ENCODE results near the gene ARHGAP22.

ARHGAP22 gene

DNA sequence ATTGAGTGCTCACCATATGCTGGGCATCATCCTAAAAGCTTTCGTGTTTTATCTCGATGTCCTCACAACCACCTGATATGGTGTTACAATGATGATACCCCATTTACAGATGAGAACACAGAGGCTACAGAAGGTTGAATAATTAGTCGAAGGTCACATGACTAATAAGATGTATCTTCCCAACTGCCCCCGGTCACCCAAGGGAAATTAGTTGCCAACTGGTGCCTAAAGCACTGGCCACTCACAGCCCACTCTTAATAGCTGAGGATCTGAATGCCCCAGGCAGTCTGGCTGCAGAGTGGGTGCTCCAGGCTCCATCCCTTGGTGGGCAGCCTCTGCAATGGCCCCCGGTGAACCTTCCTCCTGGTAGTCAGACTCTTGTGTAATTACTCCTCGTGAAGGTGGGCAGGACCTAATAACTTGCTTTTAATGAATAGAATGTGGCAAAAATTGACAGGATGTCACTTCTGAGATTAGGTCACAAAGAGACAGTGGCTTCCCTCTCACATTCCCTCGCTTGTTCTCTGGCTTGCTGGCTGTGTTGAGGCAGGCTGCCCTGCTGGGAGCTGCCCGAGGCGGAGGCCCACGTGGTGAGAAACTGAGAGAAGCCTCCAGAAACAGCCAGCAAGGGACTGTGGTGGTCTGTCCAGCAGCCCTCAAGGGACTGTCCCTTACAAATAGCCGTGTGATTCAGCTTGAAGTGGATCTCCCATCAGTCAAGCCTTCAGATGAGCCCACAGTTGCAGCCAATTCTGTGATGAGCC is 109.4 kb downstream of the ARHGAP22 start:
- no peak for DNase-seq

DNA sequence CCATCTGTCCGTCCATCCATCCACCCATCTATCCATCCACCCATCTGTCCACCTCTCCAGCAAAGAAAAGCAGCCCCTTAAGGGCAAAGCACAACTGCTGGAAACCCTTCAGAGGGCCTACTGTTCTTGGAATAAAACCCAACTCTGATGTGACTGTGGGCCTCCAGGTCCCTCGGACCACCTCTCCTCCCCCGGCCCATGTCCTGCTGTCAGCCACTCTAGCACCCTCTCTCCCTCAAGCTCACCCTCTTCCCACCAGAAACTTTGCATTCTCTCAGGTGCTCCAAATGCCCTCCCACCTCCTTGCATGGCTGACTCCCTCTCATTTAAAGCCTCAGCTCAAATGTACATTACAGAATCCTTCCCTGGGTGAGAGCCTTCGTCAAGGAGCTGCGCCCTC is 110.3 kb downstream of the ARHGAP22 start:
- no peak for DNase-seq

DNA sequence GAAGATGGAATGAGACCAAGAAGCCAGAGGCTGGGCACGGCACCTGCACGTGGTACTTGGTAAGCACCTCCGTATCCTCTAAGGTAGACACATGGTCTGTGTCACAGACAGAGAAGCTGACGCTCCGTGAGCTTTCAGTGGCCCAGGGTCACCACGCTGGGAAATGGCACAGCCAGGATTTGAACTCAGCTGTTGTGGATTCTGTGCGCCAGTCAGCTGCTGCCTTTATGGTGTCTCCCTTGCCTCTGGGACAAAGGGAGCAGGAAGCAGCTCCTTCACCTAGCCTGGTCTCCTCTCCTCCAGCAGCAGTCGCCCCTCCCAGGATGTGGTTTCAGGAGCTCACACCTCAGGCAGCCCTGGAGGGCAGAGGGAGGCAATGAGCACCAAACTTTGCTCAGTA is 110.8 kb downstream of the ARHGAP22 start:
- no peak for DNase-seq

DNA sequence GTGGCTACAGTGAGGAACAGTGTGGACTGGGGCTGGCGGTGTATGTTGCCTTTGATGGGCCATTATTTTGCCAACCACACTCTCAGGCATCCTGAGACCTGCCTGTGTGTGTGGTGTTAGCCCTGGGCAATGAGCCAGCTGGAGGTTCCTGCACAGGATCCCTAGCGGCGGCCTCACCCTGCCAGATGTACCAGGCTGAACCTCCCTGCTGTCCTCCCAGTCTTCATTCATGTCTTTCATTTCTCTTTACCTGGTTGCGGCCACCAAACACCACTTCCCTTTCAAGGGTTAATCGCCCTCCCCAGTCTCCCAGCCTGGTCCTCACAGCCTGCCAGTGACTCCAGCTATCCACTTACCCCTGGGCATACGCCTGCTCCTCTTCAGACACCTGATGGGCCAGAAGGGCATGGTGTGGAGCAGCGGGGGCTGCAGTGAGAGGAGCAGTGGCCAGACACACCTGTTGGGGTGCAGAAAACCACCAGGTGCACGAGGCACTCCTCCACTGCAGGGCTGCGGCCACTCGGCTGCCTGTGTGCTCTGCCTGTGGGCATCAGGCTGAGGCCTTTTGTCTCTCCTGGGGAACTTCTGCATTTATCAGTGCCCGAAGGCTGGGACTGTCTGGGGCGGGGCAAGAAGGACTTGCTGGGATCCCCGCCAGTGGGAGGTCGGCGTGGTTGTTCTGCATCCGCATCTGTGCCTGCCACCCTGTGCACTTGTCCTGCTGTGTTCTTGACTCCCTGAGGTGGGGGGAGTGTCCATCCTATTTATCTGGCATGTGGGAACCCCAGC is 111.6 kb downstream of the ARHGAP22 start:
- DNase-seq = no peak

DNA sequence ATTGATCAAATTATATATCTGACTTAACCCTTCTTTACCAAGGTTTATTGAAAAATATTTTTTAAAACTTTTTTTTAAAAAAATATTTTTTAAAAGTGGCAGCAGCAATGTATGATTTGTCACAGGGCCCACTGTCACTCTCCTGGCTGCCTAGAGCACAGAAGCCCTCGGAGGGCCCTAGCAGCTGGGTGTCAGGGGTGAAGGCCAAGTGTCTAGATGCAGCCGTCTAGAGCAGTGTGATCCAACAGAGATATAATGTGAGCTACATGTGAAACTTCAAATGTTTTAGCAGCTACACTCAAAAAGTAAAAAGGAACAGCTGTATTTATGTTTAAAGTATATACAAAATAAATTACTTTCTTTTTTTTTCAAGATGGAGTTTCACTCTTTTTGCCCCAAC is 112.7 kb downstream of the ARHGAP22 start:
- no peak for DNase-seq

DNA sequence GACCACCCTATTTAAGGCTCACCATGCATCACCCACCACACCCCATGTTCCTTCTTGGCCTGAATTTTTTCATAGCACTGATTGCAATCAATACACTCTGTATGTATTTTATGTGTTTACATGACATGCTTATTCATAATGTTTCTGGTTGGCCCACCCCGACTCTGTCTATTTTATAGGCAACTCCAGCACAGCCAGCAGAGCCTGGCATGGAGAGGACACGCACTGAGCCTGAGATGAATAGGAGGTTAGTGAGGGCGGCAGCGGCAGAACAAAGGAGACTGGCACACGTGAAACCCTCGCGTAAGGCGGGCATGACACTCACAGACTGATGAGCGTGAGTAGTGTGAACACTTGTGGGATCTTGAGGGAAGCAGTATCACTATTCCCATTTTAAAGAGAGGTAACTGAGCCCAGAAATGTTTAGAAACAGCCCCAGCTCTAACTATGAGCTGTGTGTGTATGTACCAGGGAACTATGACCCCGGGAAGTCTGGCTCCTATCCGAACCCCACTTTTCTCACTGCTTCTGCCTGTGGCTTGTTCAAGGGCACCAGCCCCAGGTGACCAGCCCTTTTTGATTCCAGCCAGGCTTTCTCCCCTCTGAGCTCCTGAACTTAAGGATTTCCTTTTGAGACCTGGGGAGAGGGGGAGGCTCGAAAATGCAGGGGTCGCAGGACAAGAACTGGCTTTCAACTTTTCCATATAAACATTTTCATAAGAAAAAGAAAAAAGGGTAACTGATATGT is 113.3 kb downstream of the ARHGAP22 start:
- DNase-seq = no peak

DNA sequence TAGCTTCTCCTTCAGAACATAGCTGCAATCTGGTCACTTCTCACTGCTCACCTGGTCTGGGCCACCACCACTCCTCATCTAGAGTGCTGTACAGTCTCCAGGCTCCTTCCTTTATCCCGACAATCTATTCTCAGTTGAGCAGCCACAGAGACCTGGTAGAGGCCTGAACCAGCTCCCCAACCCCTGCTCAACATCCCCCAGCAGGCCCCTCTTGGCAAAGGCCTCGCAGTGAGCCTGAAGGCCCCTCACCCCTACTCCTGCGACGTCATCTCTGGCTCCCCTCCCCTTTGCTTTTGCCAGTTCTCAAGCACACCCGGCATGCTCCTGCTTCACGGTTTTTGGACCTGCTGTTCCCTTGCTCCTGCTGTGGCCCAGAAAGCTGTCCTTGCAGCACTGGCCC is 113.9 kb downstream of the ARHGAP22 start:
- DNase-seq = no peak

DNA sequence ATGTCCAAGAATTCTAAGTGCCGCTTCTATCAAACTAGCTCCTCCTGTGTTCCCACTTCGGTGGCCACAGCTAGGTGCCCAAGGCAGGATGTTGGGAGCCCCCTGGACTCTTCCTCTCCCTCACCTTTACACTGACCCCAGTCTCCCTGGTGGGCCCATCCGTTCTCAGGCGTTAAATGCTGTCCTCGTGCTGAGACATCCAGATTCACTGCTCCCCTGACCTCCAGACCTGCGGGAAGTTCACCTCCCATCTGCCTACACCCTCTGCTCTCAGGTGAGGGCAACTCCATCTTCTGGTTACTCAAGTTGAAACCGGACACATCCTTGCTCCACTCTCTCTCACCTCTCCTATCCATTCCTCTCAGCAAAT is 114.3 kb downstream of the ARHGAP22 start:
- no peak for DNase-seq

DNA sequence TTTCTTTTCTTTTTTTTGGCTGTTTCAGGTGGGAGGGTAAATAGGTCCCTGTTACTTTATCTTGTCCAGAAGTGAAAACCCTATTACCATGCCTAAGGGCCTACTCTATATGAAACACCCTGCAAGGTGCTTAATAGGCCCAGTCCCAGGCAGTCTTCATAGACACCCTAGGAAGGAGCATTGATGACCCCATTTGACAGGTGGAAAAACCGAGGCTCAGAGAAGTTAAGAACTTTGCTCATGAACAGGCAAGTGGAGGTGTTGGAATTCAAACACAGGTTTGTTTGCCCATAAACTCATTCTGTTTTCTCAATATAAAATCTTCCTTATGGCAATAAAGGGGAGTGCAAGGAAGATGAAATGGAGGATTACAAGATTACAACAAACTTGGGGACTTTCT is 115.8 kb downstream of the ARHGAP22 start:
- no peak for DNase-seq

DNA sequence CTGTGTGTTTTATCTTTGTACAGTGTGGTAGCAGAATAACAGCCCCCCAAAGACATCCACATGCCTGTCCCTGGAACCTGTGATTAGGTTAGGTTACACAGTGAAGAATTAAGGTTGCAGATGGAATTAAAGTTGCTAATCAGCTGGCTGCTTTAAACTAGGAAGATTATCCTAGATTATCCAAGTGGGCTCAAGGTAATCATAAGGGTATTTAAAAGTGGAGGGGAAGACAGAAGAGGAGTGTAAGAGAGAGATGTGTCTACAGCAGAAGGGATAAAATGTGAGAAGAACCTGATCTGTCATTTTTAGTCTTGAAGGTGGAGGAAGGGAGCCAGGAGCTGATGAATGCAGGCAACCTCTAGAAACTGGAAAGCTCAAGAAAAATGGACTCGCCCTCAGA is 117.6 kb downstream of the ARHGAP22 start:
- no peak for DNase-seq

DNA sequence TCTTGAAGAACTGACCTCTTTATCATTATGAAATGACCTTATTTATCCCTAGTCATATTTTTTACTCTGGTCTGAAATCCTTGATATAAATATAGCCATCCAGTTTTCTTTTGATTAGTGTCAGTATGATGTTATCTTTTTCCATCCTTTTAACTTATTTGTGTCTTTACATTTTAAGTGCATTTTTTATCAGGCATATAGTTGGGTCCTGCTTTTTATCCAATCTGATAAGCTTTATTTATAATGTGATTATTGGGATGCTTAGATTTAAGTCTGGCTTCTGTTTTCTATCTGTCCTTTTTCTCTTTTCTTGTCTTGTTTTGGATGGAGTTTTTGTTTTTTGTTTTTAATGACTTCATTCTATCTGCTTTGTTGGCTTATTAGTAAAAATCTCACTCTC is 119.2 kb downstream of the ARHGAP22 start:
- no peak for DNase-seq

DNA sequence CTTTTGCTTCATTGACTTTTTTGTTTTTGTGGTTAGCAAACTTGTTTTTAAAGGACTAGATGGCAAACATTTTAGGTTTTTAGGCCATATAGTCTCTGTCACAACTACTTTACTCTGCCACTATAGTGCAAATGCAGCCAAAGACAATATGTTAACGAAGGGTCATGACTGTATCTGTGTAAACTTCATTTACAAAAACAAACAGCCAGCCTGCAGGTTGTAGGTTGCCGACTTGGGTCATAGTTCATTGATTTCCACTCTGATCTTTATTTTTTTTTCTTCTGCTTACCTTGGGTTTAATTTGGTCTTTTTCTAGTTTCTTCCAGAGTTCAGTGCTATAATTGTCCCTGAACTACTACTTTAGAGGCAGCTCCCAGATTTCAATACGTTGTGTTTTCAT is 120.0 kb downstream of the ARHGAP22 start:
- DNase-seq = no peak

DNA sequence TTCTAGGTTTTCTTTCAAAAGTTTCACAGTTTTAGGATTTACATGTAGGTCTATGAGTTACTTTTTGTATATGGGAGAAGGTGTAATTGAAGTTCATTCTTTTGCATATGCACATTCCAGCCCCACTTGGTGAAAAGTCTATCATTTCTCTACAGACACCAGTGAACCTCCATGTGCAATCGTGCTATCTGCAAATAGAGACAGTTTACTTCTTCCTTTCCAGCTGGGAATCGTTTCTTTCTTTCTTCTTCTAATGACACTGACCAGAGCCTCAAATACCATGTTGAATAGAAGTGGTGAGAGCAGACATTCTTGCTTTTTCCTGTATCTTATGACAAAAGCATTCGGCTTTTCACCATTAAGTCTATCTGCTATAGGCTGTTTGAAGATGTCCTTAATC is 122.7 kb downstream of the ARHGAP22 start:
- DNase-seq = no peak

DNA sequence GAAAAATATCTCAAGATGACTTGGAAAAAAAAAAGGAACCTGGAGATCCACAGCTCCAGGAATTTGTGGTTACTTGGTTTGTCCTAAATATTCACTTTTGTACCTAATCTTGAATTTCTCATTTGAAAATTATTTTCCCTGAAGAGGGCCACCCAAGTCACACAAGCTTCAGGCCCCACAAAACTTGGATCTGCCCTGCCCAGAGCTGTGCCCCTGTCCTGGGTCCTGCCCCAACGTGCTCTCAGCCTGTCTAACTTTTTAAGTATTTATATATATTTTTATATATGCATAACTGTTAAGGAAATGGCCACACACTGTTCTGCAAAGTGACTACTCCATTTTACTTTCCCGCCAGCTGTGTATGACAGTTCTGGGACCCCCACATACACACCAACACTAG is 123.5 kb downstream of the ARHGAP22 start:
- DNase-seq = no peak

DNA sequence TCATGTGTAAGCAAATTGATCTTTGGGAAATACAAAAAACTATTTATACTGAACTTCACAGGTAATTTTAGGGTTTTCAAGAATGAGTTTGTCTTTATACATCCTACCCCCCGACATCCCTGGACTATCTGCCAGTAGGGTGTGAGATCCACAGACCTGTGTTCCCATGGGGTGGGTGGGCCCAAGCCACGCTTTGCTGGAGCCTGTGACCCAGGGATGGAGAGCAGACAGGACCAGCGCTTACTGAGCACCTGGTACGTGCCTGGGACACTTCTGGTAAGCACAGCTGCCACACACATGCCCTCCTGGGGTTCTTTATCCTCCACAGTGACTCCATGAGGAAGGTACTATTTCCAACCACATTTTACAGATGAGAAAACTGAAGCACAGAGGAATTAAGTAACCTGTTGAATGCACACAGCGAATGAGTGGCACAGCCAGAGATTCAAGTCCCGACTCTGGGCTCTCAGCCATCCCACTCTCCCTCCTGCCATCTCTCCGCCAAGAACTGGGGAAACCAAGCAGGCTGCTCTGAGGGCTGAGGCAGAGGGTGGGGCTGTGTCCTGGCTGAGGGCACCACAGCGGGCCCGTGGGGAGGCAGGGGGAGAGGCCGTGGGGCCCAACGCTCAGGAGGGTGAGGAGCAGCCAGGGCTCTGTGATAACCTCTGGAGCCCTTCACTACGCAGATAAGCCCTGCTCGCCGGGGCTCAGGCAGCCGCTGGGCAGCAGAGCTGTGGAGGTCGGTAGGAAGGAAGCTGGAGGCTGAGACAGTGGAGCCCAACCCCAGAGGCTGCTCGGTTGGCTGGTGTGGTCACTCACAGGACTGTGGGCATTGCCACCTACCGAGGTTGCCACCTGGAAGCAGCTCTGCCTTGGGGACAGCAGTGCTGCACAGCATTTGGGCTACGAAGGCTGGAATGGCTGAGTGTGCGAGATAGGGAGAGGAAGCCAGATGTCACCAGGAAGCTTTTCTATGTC is 124.2 kb downstream of the ARHGAP22 start:
- DNase-seq = no peak

DNA sequence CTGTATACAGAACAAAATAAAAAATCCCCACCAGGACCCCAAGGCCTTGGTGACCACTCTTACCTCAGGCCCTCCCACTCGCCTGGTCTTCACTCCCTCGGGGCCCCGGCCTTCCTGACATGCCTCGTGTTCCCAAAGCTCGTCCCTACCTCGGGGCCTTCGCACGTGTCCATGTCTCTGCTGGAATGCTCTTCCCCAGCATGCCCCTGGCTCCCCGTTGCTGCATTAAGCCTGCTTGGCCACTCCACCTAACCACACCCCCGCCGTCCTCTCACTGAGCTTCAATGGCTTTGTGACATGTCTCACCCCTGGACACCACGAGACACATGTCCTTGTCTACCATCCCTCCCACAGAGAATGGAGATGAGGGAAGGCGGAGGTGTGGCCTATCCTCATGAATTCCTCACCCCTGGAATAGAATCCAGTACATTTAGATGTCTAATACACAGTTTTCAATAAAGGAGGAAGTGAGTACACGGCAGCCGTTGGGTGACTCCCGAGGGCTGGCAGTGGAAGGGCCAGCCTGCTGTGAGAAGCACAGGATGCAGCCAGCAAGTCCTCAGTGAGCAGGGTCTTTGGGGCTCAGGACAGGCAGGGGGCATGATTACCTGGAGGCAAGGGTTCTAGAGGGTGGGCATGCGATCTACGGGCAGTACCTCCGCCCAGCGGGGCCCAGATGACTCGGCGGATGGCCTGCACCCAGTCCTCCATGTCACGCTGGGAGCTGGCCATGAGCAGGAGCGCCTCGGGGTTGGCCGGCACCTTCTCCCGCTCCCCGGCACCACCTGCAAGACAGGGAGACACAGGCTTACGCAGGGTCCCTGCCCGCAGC is 125.7 kb downstream of the ARHGAP22 start:
- no peak for DNase-seq

DNA sequence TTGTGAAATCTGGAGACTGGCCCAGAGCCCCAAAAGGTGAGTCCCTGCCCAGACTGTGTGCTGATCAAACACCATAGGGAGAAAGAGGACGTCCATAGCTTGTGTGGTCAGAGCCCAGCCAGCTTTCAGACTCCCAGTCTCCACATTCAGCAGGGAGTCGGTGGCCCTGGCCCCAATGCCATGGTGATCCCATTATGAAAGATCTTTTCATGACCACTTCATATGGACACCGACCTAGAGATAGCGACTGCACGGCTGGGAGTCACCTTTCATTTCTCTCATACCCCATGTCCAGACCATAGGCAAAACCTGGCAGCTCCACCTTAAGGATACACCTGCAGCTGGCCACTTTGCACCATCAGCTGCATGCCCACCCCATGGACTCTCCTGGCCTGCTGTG is 126.4 kb downstream of the ARHGAP22 start:
- no peak for DNase-seq

DNA sequence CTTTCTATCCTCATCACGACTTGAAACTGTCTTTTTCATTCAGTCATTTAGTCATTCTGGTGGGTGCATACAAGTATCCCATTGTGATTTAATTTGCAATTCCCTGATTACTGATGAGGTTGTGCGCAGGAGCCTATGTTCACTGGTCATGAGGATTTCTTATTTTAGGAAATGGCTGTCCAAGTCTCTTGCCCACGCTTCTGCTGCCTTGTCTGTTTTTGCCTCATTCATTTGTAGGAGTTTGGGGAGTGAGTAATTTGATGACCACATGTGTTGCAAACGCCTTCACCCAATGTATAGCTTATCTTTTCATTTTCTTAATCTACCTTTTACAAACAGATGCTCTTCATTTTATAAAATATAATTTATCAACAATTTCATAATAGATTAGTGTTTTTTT is 127.3 kb downstream of the ARHGAP22 start:
- no peak for DNase-seq

DNA sequence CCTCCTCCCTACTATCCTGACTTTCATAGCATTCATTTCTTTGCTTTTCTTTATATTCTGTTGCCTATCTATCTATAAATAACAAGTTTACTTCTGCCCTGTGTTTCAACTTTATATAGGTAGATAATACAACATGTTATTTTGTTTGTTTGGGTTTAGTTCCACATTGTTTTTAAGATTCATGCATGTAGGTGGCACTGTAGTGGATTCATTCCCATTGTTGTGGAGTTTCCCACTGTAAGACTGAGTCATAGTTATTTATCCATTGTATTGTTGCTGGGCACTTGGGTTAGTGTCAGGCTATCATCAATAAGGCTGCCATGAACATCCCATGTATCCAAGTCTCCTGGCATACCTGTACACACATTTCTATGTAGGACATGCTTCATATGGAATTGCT is 127.7 kb downstream of the ARHGAP22 start:
- DNase-seq = no peak

DNA sequence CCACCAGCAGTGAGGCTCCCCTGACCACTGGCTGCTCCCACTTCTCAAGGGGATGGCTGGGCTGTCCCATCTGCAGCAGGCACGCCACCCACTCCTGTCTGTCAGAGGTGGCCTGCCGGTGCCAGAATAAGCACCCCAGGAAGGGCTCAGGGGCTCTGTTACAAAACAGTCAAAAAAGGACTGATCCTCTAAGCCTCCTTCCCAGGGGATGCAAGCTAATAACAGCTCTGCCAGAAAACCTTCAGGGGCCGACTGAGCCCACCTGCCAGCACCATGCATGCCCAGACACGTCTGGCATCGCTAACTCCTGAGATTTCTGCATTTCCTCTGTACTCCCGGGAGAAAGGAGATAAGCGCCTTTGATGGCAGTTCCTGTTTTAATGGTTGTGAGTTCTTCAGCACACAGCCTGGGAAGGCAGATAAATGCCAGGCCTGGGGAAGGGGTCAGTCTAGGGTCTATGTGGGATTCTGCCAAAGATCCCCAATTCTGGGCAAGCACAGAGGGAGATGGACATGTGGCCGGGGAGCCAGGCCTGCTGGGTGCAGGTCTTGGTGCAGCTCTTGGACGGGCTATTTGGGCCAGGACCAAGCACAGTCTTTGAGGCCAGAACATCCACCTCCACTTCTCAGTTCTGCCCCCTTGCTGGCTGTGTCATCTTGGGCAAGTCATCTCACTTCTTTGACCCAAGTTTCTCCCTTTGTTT is 128.4 kb downstream of the ARHGAP22 start:
- DNase-seq = no peak

DNA sequence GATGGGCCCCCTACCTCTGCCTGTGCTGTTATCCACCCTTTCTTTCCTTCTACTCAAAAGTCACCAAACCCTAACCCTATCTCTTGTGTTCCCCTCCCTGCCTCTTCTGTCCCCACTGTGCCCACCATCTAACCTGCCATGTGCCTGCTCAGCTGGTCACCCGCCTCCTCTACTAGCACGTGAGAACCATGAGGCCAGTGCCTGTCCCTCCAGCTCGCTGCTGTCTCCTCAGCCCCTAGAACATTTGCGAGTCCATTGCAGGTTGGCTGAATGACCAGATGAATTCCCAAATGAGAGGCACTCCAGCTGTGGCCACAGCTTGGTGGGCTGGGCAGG is 129.0 kb downstream of the ARHGAP22 start:
- no peak for DNase-seq
